ENCODE data around the gene POC1A.

DNA sequence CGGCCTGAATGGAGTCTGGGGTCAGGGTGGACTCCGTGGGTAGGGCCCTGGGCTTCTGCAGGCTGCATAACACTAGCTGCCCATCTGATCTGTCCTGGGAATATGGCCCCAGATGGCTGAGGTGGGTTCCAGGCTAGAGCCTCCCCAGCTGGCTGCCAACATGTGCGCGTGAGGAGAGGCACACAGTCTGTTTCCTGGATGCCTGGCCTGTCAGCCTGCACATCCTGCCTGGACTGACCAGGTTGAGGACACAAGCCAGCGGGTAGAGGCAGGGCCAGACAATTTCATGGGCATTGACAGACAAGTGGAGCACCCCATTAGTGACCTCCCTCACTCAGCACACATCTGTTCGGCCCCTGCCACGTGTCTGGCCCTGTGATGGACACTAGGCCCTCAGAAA is 128.8 kb downstream of the POC1A start:
- TF ChIP-seq, protein P1, sequence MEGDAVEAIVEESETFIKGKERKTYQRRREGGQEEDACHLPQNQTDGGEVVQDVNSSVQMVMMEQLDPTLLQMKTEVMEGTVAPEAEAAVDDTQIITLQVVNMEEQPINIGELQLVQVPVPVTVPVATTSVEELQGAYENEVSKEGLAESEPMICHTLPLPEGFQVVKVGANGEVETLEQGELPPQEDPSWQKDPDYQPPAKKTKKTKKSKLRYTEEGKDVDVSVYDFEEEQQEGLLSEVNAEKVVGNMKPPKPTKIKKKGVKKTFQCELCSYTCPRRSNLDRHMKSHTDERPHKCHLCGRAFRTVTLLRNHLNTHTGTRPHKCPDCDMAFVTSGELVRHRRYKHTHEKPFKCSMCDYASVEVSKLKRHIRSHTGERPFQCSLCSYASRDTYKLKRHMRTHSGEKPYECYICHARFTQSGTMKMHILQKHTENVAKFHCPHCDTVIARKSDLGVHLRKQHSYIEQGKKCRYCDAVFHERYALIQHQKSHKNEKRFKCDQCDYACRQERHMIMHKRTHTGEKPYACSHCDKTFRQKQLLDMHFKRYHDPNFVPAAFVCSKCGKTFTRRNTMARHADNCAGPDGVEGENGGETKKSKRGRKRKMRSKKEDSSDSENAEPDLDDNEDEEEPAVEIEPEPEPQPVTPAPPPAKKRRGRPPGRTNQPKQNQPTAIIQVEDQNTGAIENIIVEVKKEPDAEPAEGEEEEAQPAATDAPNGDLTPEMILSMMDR (IDR thresholded peaks at IDR 0.05) = no peak
- TF ChIP-seq EZH2 (IDR thresholded peaks at IDR 0.05; ENCODE audit: borderline replicate concordance, insufficient read depth, low read depth, low read length, poor library complexity, severe bottlenecking) = no peak
